GM10266 (cell line): ENCODE results near the gene MAP2.

Experiments used
- DNase-seq: peaks from one replicate; pipeline ENCODE4 v3.0.0; 2012; ENCODE audit errors: extremely low spot score
- TF ChIP-seq, protein P1 (sequence below): IDR thresholded peaks from 2 replicates; pipeline ENCODE4 v1.5.1; 2012; ENCODE audit warnings: mild to moderate bottlenecking, low read depth; ENCODE audit not compliant: control insufficient read depth, insufficient read depth; ENCODE audit errors: missing control alignments

MAP2 gene

DNA sequence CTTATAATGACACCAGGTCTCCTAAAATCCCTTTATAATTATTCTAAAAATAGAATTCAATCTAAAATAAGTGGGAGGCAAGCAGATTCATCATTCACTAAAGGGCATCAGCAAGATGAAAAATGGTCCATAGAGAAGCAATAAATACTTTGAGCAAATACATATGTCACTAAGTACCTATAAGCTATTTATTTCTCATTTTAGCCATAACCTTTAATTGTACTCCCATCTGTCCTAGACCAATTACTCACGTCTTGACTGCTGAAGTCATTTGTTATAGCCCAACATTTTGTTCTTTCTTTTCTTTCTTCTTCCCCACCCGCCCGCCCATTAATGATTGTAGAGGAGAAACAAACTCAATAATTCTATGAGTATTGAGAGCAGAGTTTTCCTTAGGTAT lies 105.7 kb downstream of the MAP2 start:
- no peak for DNase-seq
- TF ChIP-seq, protein P1, sequence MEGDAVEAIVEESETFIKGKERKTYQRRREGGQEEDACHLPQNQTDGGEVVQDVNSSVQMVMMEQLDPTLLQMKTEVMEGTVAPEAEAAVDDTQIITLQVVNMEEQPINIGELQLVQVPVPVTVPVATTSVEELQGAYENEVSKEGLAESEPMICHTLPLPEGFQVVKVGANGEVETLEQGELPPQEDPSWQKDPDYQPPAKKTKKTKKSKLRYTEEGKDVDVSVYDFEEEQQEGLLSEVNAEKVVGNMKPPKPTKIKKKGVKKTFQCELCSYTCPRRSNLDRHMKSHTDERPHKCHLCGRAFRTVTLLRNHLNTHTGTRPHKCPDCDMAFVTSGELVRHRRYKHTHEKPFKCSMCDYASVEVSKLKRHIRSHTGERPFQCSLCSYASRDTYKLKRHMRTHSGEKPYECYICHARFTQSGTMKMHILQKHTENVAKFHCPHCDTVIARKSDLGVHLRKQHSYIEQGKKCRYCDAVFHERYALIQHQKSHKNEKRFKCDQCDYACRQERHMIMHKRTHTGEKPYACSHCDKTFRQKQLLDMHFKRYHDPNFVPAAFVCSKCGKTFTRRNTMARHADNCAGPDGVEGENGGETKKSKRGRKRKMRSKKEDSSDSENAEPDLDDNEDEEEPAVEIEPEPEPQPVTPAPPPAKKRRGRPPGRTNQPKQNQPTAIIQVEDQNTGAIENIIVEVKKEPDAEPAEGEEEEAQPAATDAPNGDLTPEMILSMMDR = no peak

DNA sequence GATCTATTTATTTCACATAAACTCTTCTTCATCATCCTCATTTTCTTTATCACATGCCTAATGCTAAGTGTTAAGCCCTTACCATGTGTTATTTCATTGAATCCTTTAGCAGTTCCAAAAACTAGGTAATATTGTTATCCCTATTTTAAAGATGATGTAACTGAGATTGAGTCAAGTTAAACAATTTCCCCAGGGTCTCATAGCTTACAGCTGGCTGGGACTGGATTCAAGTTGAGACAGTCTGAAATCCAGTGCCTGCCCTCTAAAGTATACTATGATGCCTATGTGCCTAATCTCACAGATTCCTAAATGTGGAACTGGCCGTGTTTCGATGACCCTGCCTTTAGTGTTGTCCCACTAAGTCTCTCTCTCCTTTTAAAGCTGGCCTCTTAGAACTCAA lies 108.5 kb downstream of the MAP2 start:
- DNase-seq = no peak
- TF ChIP-seq, protein P1 = no peak

DNA sequence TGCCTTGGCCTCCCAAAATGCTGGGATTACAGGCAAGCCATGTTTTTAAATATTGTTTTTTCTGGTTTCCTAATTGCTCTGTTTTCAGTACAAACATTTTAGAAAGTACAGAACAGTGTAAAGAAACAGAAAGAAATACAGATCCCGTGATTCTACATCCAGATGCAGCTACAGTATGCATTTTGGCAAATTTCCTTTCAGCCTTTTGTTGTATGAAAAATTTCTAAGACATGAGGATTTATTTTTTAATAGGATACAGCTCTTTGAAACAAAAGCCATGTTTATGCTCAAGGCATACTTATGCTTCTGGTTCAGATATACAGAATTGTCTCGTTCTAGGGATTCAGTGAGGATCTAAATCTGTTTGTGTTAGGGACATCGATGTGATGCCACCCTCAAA lies 109.5 kb downstream of the MAP2 start:
- TF ChIP-seq, protein P1 = no peak

DNA sequence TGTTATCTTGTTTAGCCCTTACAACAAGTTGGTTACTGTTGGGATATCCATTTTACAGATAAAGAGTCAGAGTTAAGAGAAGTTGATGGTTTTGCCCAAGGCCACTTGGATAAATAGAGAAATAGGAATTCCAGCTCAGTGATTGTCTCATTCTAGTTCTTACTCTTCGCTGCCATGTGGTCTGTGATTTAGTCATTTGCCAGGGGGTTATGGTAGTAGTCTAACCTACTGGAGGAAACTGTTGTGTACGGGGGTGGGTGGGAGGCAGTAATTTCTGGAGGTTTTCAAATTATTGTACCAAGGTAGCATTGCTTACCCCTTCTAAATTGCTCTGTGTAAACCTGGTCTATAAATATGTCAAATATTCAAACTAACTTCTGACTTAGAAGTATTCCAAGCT lies 110.4 kb downstream of the MAP2 start:
- no peak for DNase-seq
- TF ChIP-seq, protein P1 = no peak

More for the DNA sequence above, 109.5 kb downstream of the MAP2 start:
- DNase-seq = no peak

DNA sequence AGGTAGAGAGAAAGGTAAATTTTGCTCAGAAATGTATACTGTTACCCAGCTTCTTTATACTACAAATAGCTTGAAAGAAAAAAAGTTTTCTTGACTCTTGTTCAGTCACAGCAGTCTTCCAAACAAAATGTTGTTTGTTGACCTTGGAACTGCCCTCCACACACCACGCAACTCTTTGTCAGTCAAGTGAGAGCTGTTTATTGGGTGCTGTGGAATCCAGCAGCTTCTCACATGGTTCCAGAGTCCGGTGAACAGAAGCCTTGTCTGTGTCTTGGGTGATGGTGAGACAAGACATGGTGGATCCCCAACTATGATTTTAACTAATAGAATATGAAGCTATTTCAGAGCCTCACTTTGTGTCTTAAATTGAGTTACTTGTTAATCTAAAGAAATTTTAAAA lies 112.5 kb downstream of the MAP2 start:
- no peak for DNase-seq
- TF ChIP-seq, protein P1 = no peak

DNA sequence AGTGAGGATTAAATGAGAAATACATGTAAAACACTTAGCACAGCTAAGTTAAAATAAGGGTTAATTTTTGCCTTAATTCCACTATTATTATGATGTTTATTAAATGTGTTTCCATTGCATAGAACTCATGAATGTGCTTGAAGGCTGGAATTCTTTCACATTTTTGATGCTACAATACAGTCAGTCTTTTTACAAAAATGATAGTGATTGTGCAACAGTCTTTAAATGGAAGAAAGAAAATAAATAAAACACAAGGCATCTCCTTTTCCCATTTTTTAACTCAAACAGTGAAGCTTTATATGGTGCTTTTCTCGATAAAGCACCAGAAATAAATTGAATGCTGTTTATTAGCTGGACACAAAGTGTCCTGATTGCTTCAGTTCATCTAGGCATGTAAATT lies 123.9 kb downstream of the MAP2 start:
- TF ChIP-seq, protein P1 = no peak

DNA sequence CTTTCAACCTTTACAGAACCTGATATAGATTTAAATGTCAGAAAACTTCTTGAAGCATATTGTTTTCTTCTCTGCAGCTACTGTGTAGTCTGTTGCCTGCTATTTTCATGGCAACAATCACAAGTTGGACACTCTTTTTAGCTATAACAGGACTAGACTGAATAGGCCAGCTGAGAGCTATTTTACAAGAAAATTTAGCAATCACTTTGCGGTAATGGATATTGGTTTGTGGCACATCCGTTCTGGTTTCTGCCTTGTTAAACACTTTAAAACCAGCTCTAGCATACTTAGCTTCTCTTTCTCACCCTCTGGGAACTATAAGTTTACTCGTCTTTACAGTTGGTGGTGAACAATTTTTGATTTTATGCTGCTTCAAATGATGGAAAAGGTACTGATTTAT lies 125.7 kb downstream of the MAP2 start:
- TF ChIP-seq, protein P1 = no peak
- no peak for DNase-seq

More for the DNA sequence above, 123.9 kb downstream of the MAP2 start:
- DNase-seq = no peak
